HL-60 (cell line): Measurements from ENCODE around the gene NDUFAF2.

Experiments
- DNase-seq, 2 experiments: peaks; one replicate each; pipeline ENCODE4 v3.0.0-alpha.2; 2010 to 2020; ENCODE audit warnings: low read depth in 1 of 2, low spot score in 1 of 2
- H3K27ac ChIP-seq: fragments of 250-450 bp; sonication (Bioruptor Pico); replicated peaks from 2 replicates; pipeline ENCODE4 v1.5.1; 2020; ENCODE audit warnings: mild to moderate bottlenecking, moderate library complexity
- H3K27me3 ChIP-seq: fragments of 250-450 bp; sonication (Bioruptor Pico); 2 replicates; pipeline ENCODE4 v1.5.1; 2021; ENCODE audit warnings: mild to moderate bottlenecking, moderate library complexity; ENCODE audit not compliant: insufficient read depth, poor library complexity, severe bottlenecking
- H3K4me3 ChIP-seq: replicated peaks from 2 replicates; pipeline ENCODE4 v1.5.1; 2011; ENCODE audit warnings: mild to moderate bottlenecking, control low read depth, low read length; ENCODE audit not compliant: insufficient read depth
- CTCF ChIP-seq: IDR thresholded peaks from one replicate; pipeline ENCODE4 v1.5.1; 2011; ENCODE audit warnings: low read length, control low read depth, inconsistent platforms; ENCODE audit not compliant: insufficient read depth
- GABPA ChIP-seq: IDR thresholded peaks from 2 replicates; pipeline ENCODE4 v1.6.1; 2012; ENCODE audit warnings: low read depth
- POLR2AphosphoS5 ChIP-seq: IDR thresholded peaks from 2 replicates; pipeline ENCODE4 v1.6.1; 2012; ENCODE audit warnings: low read depth
- REST ChIP-seq: IDR thresholded peaks from 2 replicates; pipeline ENCODE4 v1.6.1; 2012; ENCODE audit warnings: low read depth; ENCODE audit not compliant: insufficient replicate concordance
- SPI1 ChIP-seq: IDR thresholded peaks from 2 replicates; pipeline ENCODE4 v1.6.1; 2012; ENCODE audit warnings: low read depth, mild to moderate bottlenecking, borderline replicate concordance

The NDUFAF2 gene

DNA sequence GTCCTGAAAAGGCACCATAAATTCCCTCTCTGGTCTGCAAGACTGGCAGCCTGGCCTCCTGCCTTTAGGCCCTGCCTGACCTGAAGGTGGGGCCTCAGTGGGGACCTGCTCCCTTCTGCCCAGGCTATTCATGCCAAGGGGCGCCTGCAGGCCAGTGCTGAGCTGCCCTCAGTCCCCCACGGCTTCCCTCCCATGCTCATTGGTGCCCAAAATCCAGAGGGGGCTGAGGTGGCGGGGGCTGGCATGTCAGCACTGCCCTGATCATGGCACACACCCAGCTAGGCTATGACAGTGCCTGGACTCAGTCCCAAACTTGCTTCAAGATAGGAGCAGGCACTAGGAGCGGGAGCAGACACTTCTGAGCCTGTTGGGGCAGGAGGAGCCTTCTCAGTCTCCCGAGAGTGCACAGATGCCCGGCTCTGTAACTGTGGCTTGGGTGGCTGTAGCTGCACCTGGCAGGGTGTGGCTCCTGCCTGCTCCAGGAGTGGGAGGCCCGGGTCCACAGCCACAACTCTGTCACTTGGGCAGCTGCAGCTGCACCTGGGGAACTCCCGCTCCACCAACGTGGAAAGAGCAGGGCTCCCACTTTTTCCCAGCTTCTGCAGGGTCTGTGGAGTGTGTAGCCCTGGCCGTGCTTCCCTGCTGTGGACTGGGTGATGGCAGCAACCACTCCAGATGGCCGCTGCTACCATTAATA is 49.0 kb downstream of the NDUFAF2 start:
- Histone ChIP-seq H3K27ac (no peak overlapping the region), H3K4me3 (no peak overlapping the region), H3K27me3 (no peaks in the 10 kb centered on the region)
- no peak for DNase-seq
- TF ChIP-seq SPI1 (no peak), CTCF (no peak), REST (no peak), GABPA (no peak), POLR2AphosphoS5 (no peak)

DNA sequence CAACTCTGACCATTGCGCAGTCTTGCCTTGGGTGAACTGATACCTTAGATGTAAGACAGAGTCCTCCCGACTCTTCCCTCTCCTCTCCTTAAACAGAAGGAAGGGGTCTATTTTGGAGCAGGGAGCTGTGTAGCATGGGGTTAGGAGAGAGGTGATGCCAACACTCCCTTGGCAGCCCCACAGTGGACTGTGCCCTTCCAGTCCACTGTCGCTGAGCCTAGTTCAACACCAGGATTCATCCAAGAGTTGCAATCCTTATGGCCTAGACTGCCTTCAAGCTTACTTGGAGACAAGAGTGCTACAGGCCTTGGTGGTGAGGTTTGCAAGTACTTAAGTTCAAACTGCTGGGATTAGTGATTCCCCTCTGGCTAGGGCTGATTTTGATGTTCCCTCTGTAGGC is 51.4 kb downstream of the NDUFAF2 start:
- Histone ChIP-seq H3K4me3 (no peak overlapping the region), H3K27me3 (no peaks in the 10 kb centered on the region), H3K27ac (no peak overlapping the region)
- no peak for TF ChIP-seq POLR2AphosphoS5
- TF ChIP-seq REST: no peak
- TF ChIP-seq GABPA: no peak
- no peak for TF ChIP-seq SPI1
- no peak for TF ChIP-seq CTCF
- no peak for DNase-seq

GRCh38 chr5:60997721-60998120 is 52.7 kb downstream of the NDUFAF2 start:
- no peak for TF ChIP-seq GABPA
- TF ChIP-seq REST: no peak
- no peak for TF ChIP-seq CTCF
- no peak for TF ChIP-seq POLR2AphosphoS5
- TF ChIP-seq SPI1: no peak
- H3K27ac ChIP-seq: no peak overlapping the region

More at GRCh38 chr5:60997721-60998120, 52.7 kb downstream of the NDUFAF2 start:
- Histone ChIP-seq H3K27me3 (no peaks in the 10 kb centered on the region), H3K4me3 (no peak overlapping the region)
- no peak for DNase-seq
